ENCODE results near the gene PSMC5.

Gene PSMC5

DNA sequence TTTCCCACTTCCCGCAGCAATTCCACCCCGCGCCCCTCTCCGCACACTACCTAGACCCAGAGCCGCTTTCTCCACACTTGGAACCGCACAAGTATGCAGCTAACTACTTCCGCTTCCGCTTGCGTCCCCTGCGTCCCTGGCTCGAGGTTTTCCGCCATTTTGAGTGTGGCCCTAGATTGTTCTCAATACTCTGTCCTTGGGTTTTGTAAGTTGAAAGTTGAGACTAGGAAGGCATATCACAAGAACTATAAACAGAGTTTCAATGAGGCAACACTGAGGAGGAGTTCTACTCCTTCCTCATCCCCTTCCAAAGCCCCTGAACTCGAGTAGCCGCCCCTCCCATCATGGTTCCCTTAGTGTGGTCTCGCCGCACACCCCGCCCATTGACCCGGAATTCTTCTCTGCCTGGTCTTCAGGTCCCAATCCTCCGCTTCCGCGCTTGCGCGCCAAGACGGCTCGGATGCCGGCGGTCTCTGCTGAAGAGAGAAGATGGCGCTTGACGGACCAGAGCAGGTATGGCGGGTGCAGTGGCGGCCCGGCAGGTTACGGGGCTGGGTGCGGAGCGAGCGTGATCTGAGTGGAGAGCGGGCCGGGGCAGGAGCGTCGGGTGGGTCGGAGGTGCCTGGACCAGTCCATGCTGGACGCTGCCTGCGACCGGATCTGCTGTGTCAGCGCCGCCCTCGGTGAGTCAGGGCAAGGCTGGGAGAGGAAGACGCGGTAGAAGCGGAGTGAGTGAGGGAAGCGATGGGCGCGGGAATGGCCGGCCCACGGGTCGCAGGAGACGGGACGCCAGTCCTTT, at the start of gene PSMC5, which contains the start of gene FTSJ3:
TSS of gene PSMC5 (plus strand) at position 430 of the 799 bp plus-strand sequence. CDS start at position 490, 60 bp downstream.
TSS of gene FTSJ3 (minus strand) at position 662 of the 799 bp plus-strand sequence. CDS start 761 bp downstream, outside the sequence.
- Histone ChIP-seq H3K9me3 (ENCODE audit: control insufficient read depth in 5 of 5, low read length in 5 of 5) (no peaks in the 10 kb centered on the region), H3K36me3 (ENCODE audit: control insufficient read depth in 5 of 5, insufficient read depth in 5 of 5, low read length in 5 of 5) (peaks cover 6 to 69% (median 67%) of the 10 kb centered on the region in 5 donors), H3K4me3 (ENCODE audit: low read depth in 1 of 5, low read length in 5 of 5) (peak within 1 kb of the TSS; percentile 87 to 98 (median 93)), H3K27ac (ENCODE audit: low read depth, low read length) (peak within 1 kb of the TSS; percentile 97), H3K4me1 (ENCODE audit: control insufficient read depth in 5 of 5, insufficient read depth in 5 of 5, low read length in 5 of 5) (peaks cover 12 to 31% (median 24%) of the 10 kb centered on the region in 5 donors), H3K9ac (ENCODE audit: low read length in 5 of 5) (peak within 1 kb of the TSS; percentile 70 to 89 (median 85)), H3K27me3 (ENCODE audit: control insufficient read depth in 5 of 5, insufficient read depth in 4 of 5, low read length in 5 of 5) (no peaks in the 10 kb centered on the region)

DNA sequence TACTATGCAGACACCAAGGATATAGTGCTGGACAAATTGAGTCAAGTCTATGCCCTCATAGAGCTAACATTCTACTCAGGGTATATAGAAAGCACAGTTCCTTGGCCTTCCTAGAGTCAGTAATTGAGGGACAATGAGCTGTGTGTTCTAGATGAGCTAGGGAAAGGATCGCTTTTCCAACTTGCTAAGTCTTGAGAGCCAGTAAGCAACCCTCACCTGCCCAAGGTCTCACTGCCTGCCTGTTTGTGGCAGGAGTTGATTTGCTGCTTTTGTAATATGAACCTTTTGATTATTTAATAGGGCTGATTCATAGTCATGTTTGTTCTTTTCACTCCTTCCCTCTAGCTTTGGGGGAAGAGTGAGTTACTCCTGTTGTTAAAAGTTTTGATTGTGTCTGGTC, 46.7 kb upstream of the PSMC5 start:
- Histone ChIP-seq H3K27me3 (ENCODE audit: control insufficient read depth in 5 of 5, insufficient read depth in 4 of 5, low read length in 5 of 5) (no peaks in the 10 kb centered on the region), H3K9ac (ENCODE audit: low read length in 5 of 5) (no peak overlapping the region), H3K27ac (ENCODE audit: low read depth, low read length) (no peak overlapping the region), H3K4me1 (ENCODE audit: control insufficient read depth in 5 of 5, insufficient read depth in 5 of 5, low read length in 5 of 5) (peaks cover 2 to 24% (median 13%) of the 10 kb centered on the region in 5 donors), H3K9me3 (ENCODE audit: control insufficient read depth in 5 of 5, low read length in 5 of 5) (no peaks in the 10 kb centered on the region), H3K36me3 (ENCODE audit: control insufficient read depth in 5 of 5, insufficient read depth in 5 of 5, low read length in 5 of 5) (peaks cover 10 to 23% (median 12%) of the 10 kb centered on the region in 5 donors), H3K4me3 (ENCODE audit: low read depth in 1 of 5, low read length in 5 of 5) (no peak overlapping the region)

DNA sequence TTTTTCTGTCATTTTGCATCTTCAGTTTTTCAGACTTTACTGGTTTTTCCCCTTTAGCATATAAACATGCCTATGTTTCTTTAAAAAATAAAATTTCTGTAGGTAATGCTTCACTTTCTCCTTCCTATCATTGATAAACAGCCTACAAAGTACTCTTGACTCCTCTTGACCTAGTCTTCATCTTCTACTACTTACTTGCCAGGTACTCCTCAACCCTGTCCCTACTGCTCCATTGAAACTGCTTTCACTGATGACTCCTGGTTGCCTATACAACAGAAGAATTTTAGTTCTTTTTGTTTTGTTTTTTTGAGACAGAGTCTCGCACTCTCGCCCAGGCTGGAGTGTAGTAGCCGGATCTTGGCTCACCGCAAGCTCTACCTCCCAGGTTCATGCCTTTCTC, 46.3 kb upstream of the PSMC5 start:
- Histone ChIP-seq H3K4me3 (ENCODE audit: low read depth in 1 of 5, low read length in 5 of 5) (no peak overlapping the region), H3K27me3 (ENCODE audit: control insufficient read depth in 5 of 5, insufficient read depth in 4 of 5, low read length in 5 of 5) (no peaks in the 10 kb centered on the region), H3K4me1 (ENCODE audit: control insufficient read depth in 5 of 5, insufficient read depth in 5 of 5, low read length in 5 of 5) (peaks cover 1 to 19% (median 8%) of the 10 kb centered on the region in 5 donors), H3K9me3 (ENCODE audit: control insufficient read depth in 5 of 5, low read length in 5 of 5) (no peaks in the 10 kb centered on the region), H3K27ac (ENCODE audit: low read depth, low read length) (no peak overlapping the region), H3K36me3 (ENCODE audit: control insufficient read depth in 5 of 5, insufficient read depth in 5 of 5, low read length in 5 of 5) (peaks cover 10 to 23% (median 15%) of the 10 kb centered on the region in 5 donors), H3K9ac (ENCODE audit: low read length in 5 of 5) (no peak overlapping the region)

DNA sequence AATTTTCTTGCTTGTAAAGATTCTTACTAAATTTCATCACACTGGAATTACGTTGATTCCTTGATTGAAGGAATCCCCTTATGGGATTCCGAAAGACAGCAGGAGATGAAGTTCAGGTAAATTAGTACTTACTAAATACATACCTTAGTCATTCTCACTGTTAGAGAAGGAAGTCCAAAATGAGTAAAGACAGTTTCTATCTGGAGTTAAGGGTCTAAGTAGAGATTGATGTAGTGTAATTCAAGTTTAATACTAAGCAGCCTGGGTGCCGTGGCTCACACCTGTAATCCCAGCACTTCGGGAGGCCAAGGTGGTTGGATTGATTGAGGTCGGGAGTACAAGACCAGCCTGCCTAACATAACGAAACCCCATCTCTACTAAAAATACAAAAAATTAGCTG, 43.7 kb upstream of the PSMC5 start:
- Histone ChIP-seq H3K27ac (ENCODE audit: low read depth, low read length) (no peak overlapping the region), H3K9ac (ENCODE audit: low read length in 5 of 5) (no peak overlapping the region), H3K4me3 (ENCODE audit: low read depth in 1 of 5, low read length in 5 of 5) (no peak overlapping the region), H3K36me3 (ENCODE audit: control insufficient read depth in 5 of 5, insufficient read depth in 5 of 5, low read length in 5 of 5) (peaks cover 10 to 35% (median 24%) of the 10 kb centered on the region in 5 donors), H3K9me3 (ENCODE audit: control insufficient read depth in 5 of 5, low read length in 5 of 5) (no peaks in the 10 kb centered on the region), H3K4me1 (ENCODE audit: control insufficient read depth in 5 of 5, insufficient read depth in 5 of 5, low read length in 5 of 5) (peaks cover 0 to 7% (median 5%) of the 10 kb centered on the region in 5 donors), H3K27me3 (ENCODE audit: control insufficient read depth in 5 of 5, insufficient read depth in 4 of 5, low read length in 5 of 5) (no peaks in the 10 kb centered on the region)

- Histone ChIP-seq H3K36me3 (ENCODE audit: control insufficient read depth in 5 of 5, insufficient read depth in 5 of 5, low read length in 5 of 5) (peaks cover 10 to 46% (median 36%) of the 10 kb centered on the region in 5 donors), H3K4me3 (ENCODE audit: low read depth in 1 of 5, low read length in 5 of 5) (no peak overlapping the region), H3K27ac (ENCODE audit: low read depth, low read length) (no peak overlapping the region), H3K9ac (ENCODE audit: low read length in 5 of 5) (no peak overlapping the region), H3K4me1 (ENCODE audit: control insufficient read depth in 5 of 5, insufficient read depth in 5 of 5, low read length in 5 of 5) (peaks cover 0 to 8% (median 1%) of the 10 kb centered on the region in 5 donors), H3K27me3 (ENCODE audit: control insufficient read depth in 5 of 5, insufficient read depth in 4 of 5, low read length in 5 of 5) (no peaks in the 10 kb centered on the region), H3K9me3 (ENCODE audit: control insufficient read depth in 5 of 5, low read length in 5 of 5) (no peaks in the 10 kb centered on the region)
Observed at GRCh38 chr17:63785556-63785955, 41.7 kb upstream of the PSMC5 start.

DNA sequence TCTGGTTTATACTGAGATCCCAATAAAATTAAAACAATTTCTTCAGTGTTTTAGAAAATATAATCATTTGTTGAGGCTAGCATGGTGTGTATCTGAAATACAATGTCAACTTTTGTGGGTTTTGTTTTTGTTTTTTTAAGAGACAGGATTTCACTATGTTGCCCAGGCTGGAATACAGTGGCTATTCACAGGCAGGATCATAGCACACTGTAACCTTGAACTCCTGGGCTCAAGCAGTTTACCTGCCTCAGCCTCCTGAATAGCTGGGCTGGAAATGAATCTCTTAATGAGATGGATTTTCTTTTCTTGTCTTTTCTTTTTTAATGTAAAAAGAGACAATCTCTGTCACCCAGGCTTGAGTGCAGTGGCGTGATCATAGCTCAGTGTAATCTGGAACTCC, 41.1 kb upstream of the PSMC5 start:
- no peak overlapping the region for H3K4me3 ChIP-seq (ENCODE audit: low read depth in 1 of 5, low read length in 5 of 5)
- no peaks in the 10 kb centered on the region for H3K27me3 ChIP-seq (ENCODE audit: control insufficient read depth in 5 of 5, insufficient read depth in 4 of 5, low read length in 5 of 5)
- peaks cover 10 to 48% (median 39%) of the 10 kb centered on the region in 5 donors for H3K36me3 ChIP-seq (ENCODE audit: control insufficient read depth in 5 of 5, insufficient read depth in 5 of 5, low read length in 5 of 5)
- H3K9me3 ChIP-seq (ENCODE audit: control insufficient read depth in 5 of 5, low read length in 5 of 5): no peaks in the 10 kb centered on the region
- H3K9ac ChIP-seq (ENCODE audit: low read length in 5 of 5): no peak overlapping the region
- H3K27ac ChIP-seq (ENCODE audit: low read depth, low read length): no peak overlapping the region
- H3K4me1 ChIP-seq (ENCODE audit: control insufficient read depth in 5 of 5, insufficient read depth in 5 of 5, low read length in 5 of 5): peaks cover 0 to 8% (median 0%) of the 10 kb centered on the region in 5 donors

- Histone ChIP-seq H3K4me1 (ENCODE audit: control insufficient read depth in 5 of 5, insufficient read depth in 5 of 5, low read length in 5 of 5) (peaks cover 0 to 7% (median 0%) of the 10 kb centered on the region in 5 donors), H3K9me3 (ENCODE audit: control insufficient read depth in 5 of 5, low read length in 5 of 5) (no peaks in the 10 kb centered on the region), H3K36me3 (ENCODE audit: control insufficient read depth in 5 of 5, insufficient read depth in 5 of 5, low read length in 5 of 5) (peaks cover 12 to 48% (median 42%) of the 10 kb centered on the region in 5 donors), H3K27ac (ENCODE audit: low read depth, low read length) (no peak overlapping the region), H3K27me3 (ENCODE audit: control insufficient read depth in 5 of 5, insufficient read depth in 4 of 5, low read length in 5 of 5) (no peaks in the 10 kb centered on the region), H3K4me3 (ENCODE audit: low read depth in 1 of 5, low read length in 5 of 5) (no peak overlapping the region), H3K9ac (ENCODE audit: low read length in 5 of 5) (no peak overlapping the region)
Observed at GRCh38 chr17:63786971-63787711, 40.1 kb upstream of the PSMC5 start.

DNA sequence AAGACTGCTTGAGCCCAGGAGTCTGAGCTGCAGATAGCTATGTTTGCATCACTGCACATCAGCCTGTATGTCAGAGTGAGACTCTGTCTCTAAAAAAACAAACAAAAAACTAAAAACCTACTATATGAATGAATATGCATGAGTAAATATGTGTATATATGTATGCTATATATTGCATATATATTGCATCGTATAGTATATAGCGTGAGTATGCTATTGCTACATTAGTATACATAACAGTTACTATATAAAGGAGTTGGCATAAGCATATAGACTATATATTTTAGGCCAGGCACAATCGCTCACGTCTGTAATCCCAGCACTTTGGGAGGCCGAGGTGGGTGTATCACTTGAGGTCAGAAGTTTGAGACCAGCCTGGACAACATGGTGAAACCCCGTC, 37.2 kb upstream of the PSMC5 start:
- Histone ChIP-seq H3K4me1 (ENCODE audit: control insufficient read depth in 5 of 5, insufficient read depth in 5 of 5, low read length in 5 of 5) (peaks cover 0 to 3% (median 0%) of the 10 kb centered on the region in 5 donors), H3K9me3 (ENCODE audit: control insufficient read depth in 5 of 5, low read length in 5 of 5) (no peaks in the 10 kb centered on the region), H3K27me3 (ENCODE audit: control insufficient read depth in 5 of 5, insufficient read depth in 4 of 5, low read length in 5 of 5) (no peaks in the 10 kb centered on the region), H3K36me3 (ENCODE audit: control insufficient read depth in 5 of 5, insufficient read depth in 5 of 5, low read length in 5 of 5) (peaks cover 22 to 64% (median 59%) of the 10 kb centered on the region in 5 donors), H3K4me3 (ENCODE audit: low read depth in 1 of 5, low read length in 5 of 5) (no peak overlapping the region), H3K27ac (ENCODE audit: low read depth, low read length) (no peak overlapping the region), H3K9ac (ENCODE audit: low read length in 5 of 5) (no peak overlapping the region)

DNA sequence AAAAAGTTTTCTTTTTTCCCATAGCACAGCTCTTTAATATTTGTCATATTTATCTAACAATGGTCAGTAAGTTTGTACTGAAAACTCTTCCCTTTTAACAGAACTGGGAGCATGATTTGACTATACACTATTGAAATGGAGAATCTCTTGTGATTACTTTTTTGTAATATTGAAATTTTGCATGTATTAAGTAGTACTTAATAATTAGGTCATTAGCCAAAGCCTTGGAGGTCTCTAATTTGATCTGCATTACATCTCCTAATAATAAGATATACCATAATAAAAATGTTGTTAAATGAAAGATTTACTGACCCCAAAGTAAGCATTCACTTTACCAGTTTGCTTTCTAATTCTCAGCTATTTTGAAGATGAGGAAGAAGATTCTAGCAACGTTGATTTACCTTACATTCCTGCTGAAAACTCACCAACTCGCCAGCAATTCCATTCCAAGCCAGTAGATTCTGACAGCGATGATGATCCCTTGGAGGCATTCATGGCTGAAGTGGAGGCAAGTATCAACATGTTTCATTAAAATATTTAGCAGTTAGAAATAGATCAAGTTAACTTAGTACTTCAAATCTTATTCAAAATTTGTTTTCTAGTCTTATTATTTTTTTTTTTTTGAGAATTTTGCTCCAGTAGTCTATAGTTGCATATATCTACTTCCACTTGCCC, 35.0 kb upstream of the PSMC5 start:
- Histone ChIP-seq H3K36me3 (ENCODE audit: control insufficient read depth in 5 of 5, insufficient read depth in 5 of 5, low read length in 5 of 5) (peaks cover 25 to 81% (median 68%) of the 10 kb centered on the region in 5 donors), H3K4me1 (ENCODE audit: control insufficient read depth in 5 of 5, insufficient read depth in 5 of 5, low read length in 5 of 5) (peaks cover 0 to 3% (median 0%) of the 10 kb centered on the region in 5 donors), H3K27ac (ENCODE audit: low read depth, low read length) (no peak overlapping the region)

More for the DNA sequence above, 35.0 kb upstream of the PSMC5 start:
- Histone ChIP-seq H3K9ac (ENCODE audit: low read length in 5 of 5) (no peak overlapping the region), H3K4me3 (ENCODE audit: low read depth in 1 of 5, low read length in 5 of 5) (no peak overlapping the region), H3K27me3 (ENCODE audit: control insufficient read depth in 5 of 5, insufficient read depth in 4 of 5, low read length in 5 of 5) (no peaks in the 10 kb centered on the region), H3K9me3 (ENCODE audit: control insufficient read depth in 5 of 5, low read length in 5 of 5) (no peaks in the 10 kb centered on the region)

Data from subcutaneous abdominal adipose tissue (tissue), 5 donors.